22Rv1 (cell line): ENCODE results near the gene FBXL19.

Source experiments
- CTCF ChIP-seq: fragments of 450-650 bp; IDR thresholded peaks from 2 replicates; pipeline ENCODE4 v1.5.1; 2017; ENCODE audit warnings: mild to moderate bottlenecking
- ZFX ChIP-seq: fragments of 450-650 bp; IDR thresholded peaks from 2 replicates; pipeline ENCODE4 v1.6.1; 2017; ENCODE audit warnings: antibody characterized with exemption, borderline replicate concordance

- TF ChIP-seq CTCF (no peak), ZFX (no peak)
These were observed 73.8 kb downstream of the FBXL19 start for GRCh38 chr16:30996985-30997724.
